Fibroblast of lung (primary cell): Measurements from ENCODE around the gene CCDC27. TPM values are rescaled to one million over a fixed set of nuclear protein-coding genes. Genes with fewer than 3 reads are reported as not detected.

Experiments used
- DNase-seq, 2 donors: peaks; one replicate each; pipeline versions ENCODE4 v3.0.0 to v3.0.0-alpha.2; 2010; ENCODE audit warnings: low read depth in 2 of 2
- H2AFZ ChIP-seq: 2 replicates; pipeline ENCODE4 v1.5.1; 2012; ENCODE audit warnings: low read length, control low read depth, inconsistent platforms
- H3K27ac ChIP-seq: 2 replicates; pipeline ENCODE4 v1.5.1; 2011; ENCODE audit warnings: low read length, control low read depth; ENCODE audit not compliant: insufficient read depth
- H3K27me3 ChIP-seq: 2 replicates; pipeline ENCODE4 v1.5.1; 2011; ENCODE audit warnings: mild to moderate bottlenecking, low read length; ENCODE audit not compliant: control insufficient read depth, insufficient read depth
- H3K36me3 ChIP-seq: 2 replicates; pipeline ENCODE4 v1.5.1; 2011; ENCODE audit warnings: low read length; ENCODE audit not compliant: control insufficient read depth, insufficient read depth
- H3K4me1 ChIP-seq: 2 replicates; pipeline ENCODE4 v1.5.1; 2011; ENCODE audit warnings: low read length; ENCODE audit not compliant: control insufficient read depth, insufficient read depth; ENCODE audit errors: extremely low read depth
- H3K4me2 ChIP-seq: 2 replicates; pipeline ENCODE4 v1.5.1; 2011; ENCODE audit warnings: low read length, control low read depth; ENCODE audit not compliant: insufficient read depth; ENCODE audit errors: extremely low read depth
- H3K4me3 ChIP-seq, 4 experiments: fragments of 200-600 bp in 1 of 4; sonication (generic) in 1 of 4; replicated peaks in 1 of 4; 2 replicates each; pipeline ENCODE4 v1.5.1; 2011 to 2016; ENCODE audit warnings: low read length in 4 of 4, low read depth in 3 of 4, mild to moderate bottlenecking in 3 of 4, control low read depth in 2 of 4, inconsistent platforms in 1 of 4, mixed read lengths in 1 of 4; ENCODE audit not compliant: insufficient read depth in 1 of 4; ENCODE audit errors: control extremely low read depth in 1 of 4
- H3K79me2 ChIP-seq: 2 replicates; pipeline ENCODE4 v1.5.1; 2012; ENCODE audit warnings: mild to moderate bottlenecking, low read length, inconsistent platforms; ENCODE audit not compliant: control insufficient read depth, insufficient read depth
- H3K9ac ChIP-seq: 2 replicates; pipeline ENCODE4 v1.5.1; 2011; ENCODE audit warnings: mild to moderate bottlenecking, low read length, control low read depth; ENCODE audit not compliant: insufficient read depth
- H3K9me3 ChIP-seq: 2 replicates; pipeline ENCODE4 v1.5.1; 2012; ENCODE audit warnings: low read depth, low read length; ENCODE audit not compliant: control insufficient read depth, insufficient read depth
- H4K20me1 ChIP-seq: 2 replicates; pipeline ENCODE4 v1.5.1; 2011; ENCODE audit warnings: low read length; ENCODE audit not compliant: control insufficient read depth, insufficient read depth; ENCODE audit errors: extremely low read depth
- EZH2 ChIP-seq: IDR thresholded peaks from 2 replicates; pipeline ENCODE4 v1.5.1; 2012; ENCODE audit warnings: low read length, control low read depth, mild to moderate bottlenecking; ENCODE audit errors: missing control alignments
- polyA plus RNA-seq, 2 donors: library from polyadenylated mRNA; depleted of rRNA in 1 of 2; stranded (reverse) in 1 of 2; unstranded in 1 of 2; fragments of >200 nt; gene quantifications; 2 replicates each; pipeline ENCODE4 v1.2.1, GENCODE V29; 2011 to 2012; ENCODE audit warnings: missing spikeins in 1 of 2
- total RNA-seq: library from RNA; depleted of rRNA; stranded (reverse); fragments of >200 nt; gene quantifications from 2 replicates; pipeline ENCODE4 v1.2.1, GENCODE V29; 2014
- TF ChIP-seq, protein P1 (sequence below), 2 donors: IDR thresholded peaks in 1 of 2; conservative IDR thresholded peaks in 1 of 2; 1 replicate in 1 of 2; 2 replicates in 1 of 2; pipeline ENCODE4 v1.5.1; 2011 to 2012; ENCODE audit warnings: low read length in 2 of 2, control low read depth in 1 of 2, inconsistent platforms in 1 of 2, low read depth in 1 of 2, mild to moderate bottlenecking in 1 of 2

CCDC27 gene
- total and polyA plus RNA-seq, 2 donors (not counting 1 experiment from before 2014, with no cell fraction given) = not detected

GRCh38 chr1:3746389-3746829, 5.8 kb upstream of the CCDC27 start:
- Histone ChIP-seq H3K4me3 (peak overlapping the region; percentile 35 to 74 (median 64)), H4K20me1 (no peaks in the 10 kb centered on the region), H3K27me3 (no peaks in the 10 kb centered on the region), H3K36me3 (peaks cover 3% of the 10 kb centered on the region), H2AFZ (no peak overlapping the region), H3K9ac (peak overlapping the region; percentile 62), H3K79me2 (no peaks in the 10 kb centered on the region), H3K4me1 (peaks cover 4% of the 10 kb centered on the region), H3K9me3 (no peaks in the 10 kb centered on the region), H3K27ac (no peak overlapping the region), H3K4me2 (peak overlapping the region; percentile 77)
- TF ChIP-seq, protein P1, sequence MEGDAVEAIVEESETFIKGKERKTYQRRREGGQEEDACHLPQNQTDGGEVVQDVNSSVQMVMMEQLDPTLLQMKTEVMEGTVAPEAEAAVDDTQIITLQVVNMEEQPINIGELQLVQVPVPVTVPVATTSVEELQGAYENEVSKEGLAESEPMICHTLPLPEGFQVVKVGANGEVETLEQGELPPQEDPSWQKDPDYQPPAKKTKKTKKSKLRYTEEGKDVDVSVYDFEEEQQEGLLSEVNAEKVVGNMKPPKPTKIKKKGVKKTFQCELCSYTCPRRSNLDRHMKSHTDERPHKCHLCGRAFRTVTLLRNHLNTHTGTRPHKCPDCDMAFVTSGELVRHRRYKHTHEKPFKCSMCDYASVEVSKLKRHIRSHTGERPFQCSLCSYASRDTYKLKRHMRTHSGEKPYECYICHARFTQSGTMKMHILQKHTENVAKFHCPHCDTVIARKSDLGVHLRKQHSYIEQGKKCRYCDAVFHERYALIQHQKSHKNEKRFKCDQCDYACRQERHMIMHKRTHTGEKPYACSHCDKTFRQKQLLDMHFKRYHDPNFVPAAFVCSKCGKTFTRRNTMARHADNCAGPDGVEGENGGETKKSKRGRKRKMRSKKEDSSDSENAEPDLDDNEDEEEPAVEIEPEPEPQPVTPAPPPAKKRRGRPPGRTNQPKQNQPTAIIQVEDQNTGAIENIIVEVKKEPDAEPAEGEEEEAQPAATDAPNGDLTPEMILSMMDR (conservative IDR thresholded peaks at IDR 0.05 in 1 of 2, IDR thresholded peaks at IDR 0.05 in 1 of 2; ENCODE audit: low read depth in 1 of 2, low read length in 2 of 2) = no peak
- no peak for TF ChIP-seq EZH2
- peak in 1 of 2 donors; percentile 14 for DNase-seq

- peak overlapping the region; percentile 64 for H2AFZ ChIP-seq
- no peaks in the 10 kb centered on the region for H3K79me2 ChIP-seq
- H4K20me1 ChIP-seq = no peaks in the 10 kb centered on the region
- H3K4me2 ChIP-seq = peak overlapping the region; percentile 82
- H3K9me3 ChIP-seq = no peaks in the 10 kb centered on the region
- TF ChIP-seq, protein P1 (conservative IDR thresholded peaks at IDR 0.05 in 1 of 2, IDR thresholded peaks at IDR 0.05 in 1 of 2; ENCODE audit: low read depth in 1 of 2, low read length in 2 of 2) = no peak
- no peak for TF ChIP-seq EZH2
- no peaks in the 10 kb centered on the region for H3K27me3 ChIP-seq
- peaks cover 3% of the 10 kb centered on the region for H3K36me3 ChIP-seq
- DNase-seq = peak; percentile 69 to 74
- H3K4me3 ChIP-seq = peak overlapping the region; percentile 54 to 74 (median 64)
- H3K4me1 ChIP-seq = peaks cover 4% of the 10 kb centered on the region
- H3K27ac ChIP-seq = no peak overlapping the region
- peak overlapping the region; percentile 62 for H3K9ac ChIP-seq
Measured at GRCh38 chr1:3746830-3747521, 5.3 kb upstream of the CCDC27 start.

DNA sequence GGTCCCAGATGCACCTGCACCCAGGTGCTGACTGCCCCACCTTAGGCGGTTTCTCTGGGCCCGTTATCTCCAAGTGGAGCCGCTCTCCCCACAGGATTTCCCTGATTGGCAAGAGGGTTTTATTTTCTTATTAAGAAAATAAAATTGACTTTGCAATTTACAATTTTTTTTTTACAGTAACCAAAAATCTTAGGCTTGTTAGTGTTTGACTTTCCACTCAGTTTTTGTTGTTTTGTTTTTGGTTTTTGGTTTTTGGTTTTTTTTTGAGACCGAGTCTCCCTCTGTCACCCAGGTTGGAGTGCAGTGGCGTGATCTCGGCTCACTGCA, 4.8 kb upstream of the CCDC27 start:
- Histone ChIP-seq H3K36me3 (peaks cover 3% of the 10 kb centered on the region), H3K9ac (peak overlapping the region; percentile 62), H3K27me3 (no peaks in the 10 kb centered on the region), H3K79me2 (no peaks in the 10 kb centered on the region), H3K27ac (no peak overlapping the region), H4K20me1 (no peaks in the 10 kb centered on the region), H3K9me3 (no peaks in the 10 kb centered on the region), H3K4me2 (peak overlapping the region; percentile 82), H2AFZ (peak overlapping the region; percentile 64), H3K4me1 (peaks cover 4% of the 10 kb centered on the region), H3K4me3 (peak overlapping the region; percentile 54 to 74 (median 64))
- no peak for TF ChIP-seq EZH2
- TF ChIP-seq, protein P1 (conservative IDR thresholded peaks at IDR 0.05 in 1 of 2, IDR thresholded peaks at IDR 0.05 in 1 of 2; ENCODE audit: low read depth in 1 of 2, low read length in 2 of 2) = no peak
- DNase-seq = no peak
